Measurements from ENCODE around the gene TMEM106B.

TMEM106B gene

GRCh38 chr7:12220389-12221046, 9.4 kb downstream of the TMEM106B start (continued):
- no peak for TF ChIP-seq ZNF184 (tag by site-specific recombination; IDR thresholded peaks at IDR 0.05)
- TF ChIP-seq ZNF529 (tag by site-specific recombination; IDR thresholded peaks at IDR 0.05; ENCODE audit: insufficient replicate concordance): no peak
- TF ChIP-seq ZFHX2 (tag by site-specific recombination; conservative IDR thresholded peaks at IDR 0.05): no peak
- no peak for TF ChIP-seq ZNF664 (tag by site-specific recombination; IDR thresholded peaks at IDR 0.05)

- ChIA-PET CTCF (no interaction called here), POLR2A (no interaction called here)
- Histone ChIP-seq H3K27ac (ENCODE audit: extremely low read depth, low read depth, low read length) (no peak overlapping the region), H3K4me1 (ENCODE audit: control insufficient read depth, insufficient read depth, low read length) (no peaks in the 10 kb centered on the region), H3K36me3 (ENCODE audit: control insufficient read depth in 2 of 2, insufficient read depth in 1 of 2, low read length in 2 of 2) (peaks cover 21 to 24% of the 10 kb centered on the region in 2 experiments), H3K9me3 (ENCODE audit: control insufficient read depth, insufficient read depth, low read depth, low read length) (no peaks in the 10 kb centered on the region), H3K4me3 (ENCODE audit: low read depth, low read length) (no peak overlapping the region)
- TF ChIP-seq ZNF146 (tag by site-specific recombination; IDR thresholded peaks at IDR 0.05): no peak
- no peak for TF ChIP-seq ZNF132 (tag by site-specific recombination; IDR thresholded peaks at IDR 0.05; ENCODE audit: borderline replicate concordance)
- no peak for TF ChIP-seq SCRT2 (tag by site-specific recombination; IDR thresholded peaks at IDR 0.05)
- no peak for TF ChIP-seq ZBTB6 (tag by site-specific recombination; IDR thresholded peaks at IDR 0.05)
- no peak for TF ChIP-seq ZBTB7A (tag by site-specific recombination; IDR thresholded peaks at IDR 0.05; ENCODE audit: low read depth)
- TF ChIP-seq ZIC2 (tag by site-specific recombination; IDR thresholded peaks at IDR 0.05): no peak
- TF ChIP-seq IKZF3 (tag by site-specific recombination; IDR thresholded peaks at IDR 0.05): no peak
- no peak for TF ChIP-seq CTCF (tag by site-specific recombination; IDR thresholded peaks at IDR 0.05)
- no peak for TF ChIP-seq SALL2 (tag by site-specific recombination; IDR thresholded peaks at IDR 0.05; ENCODE audit: borderline replicate concordance)
- TF ChIP-seq HOXA7 (CRISPR knock-in tag; IDR thresholded peaks at IDR 0.05; ENCODE audit: borderline replicate concordance): no peak
- TF ChIP-seq ZNF366 (tag by site-specific recombination; conservative IDR thresholded peaks at IDR 0.05): no peak
- TF ChIP-seq HIC1 (tag by site-specific recombination; IDR thresholded peaks at IDR 0.05): no peak
- no peak for TF ChIP-seq ZNF529 (tag by site-specific recombination; IDR thresholded peaks at IDR 0.05; ENCODE audit: insufficient replicate concordance)
Observed at GRCh38 chr7:12221414-12221813, 10.3 kb downstream of the TMEM106B start.

GRCh38 chr7:12222889-12223579, 11.9 kb downstream of the TMEM106B start:
- H3K4me1 ChIP-seq (ENCODE audit: control insufficient read depth, insufficient read depth, low read length): no peaks in the 10 kb centered on the region
- no peak overlapping the region for H3K27ac ChIP-seq (ENCODE audit: extremely low read depth, low read depth, low read length)
- peaks cover 14 to 27% of the 10 kb centered on the region in 2 experiments for H3K36me3 ChIP-seq (ENCODE audit: control insufficient read depth in 2 of 2, insufficient read depth in 1 of 2, low read length in 2 of 2)
- ChIA-PET CTCF (no interaction called here), POLR2A (no interaction called here)
- TF ChIP-seq ZNF529 (tag by site-specific recombination; IDR thresholded peaks at IDR 0.05; ENCODE audit: insufficient replicate concordance) (no peak), ZNF585B (tag by site-specific recombination; IDR thresholded peaks at IDR 0.05) (no peak), ZNF274 (IDR thresholded peaks at IDR 0.05; ENCODE audit: low read length) (no peak), ZNF274 (tag by site-specific recombination; IDR thresholded peaks at IDR 0.05; ENCODE audit: borderline replicate concordance) (no peak), ZNF354C (tag by site-specific recombination; IDR thresholded peaks at IDR 0.05; ENCODE audit: borderline replicate concordance, low read depth) (no peak), ZNF16 (tag by site-specific recombination; IDR thresholded peaks at IDR 0.05; ENCODE audit: low read depth) (no peak), ZNF449 (tag by site-specific recombination; IDR thresholded peaks at IDR 0.05) (no peak), GLI4 (tag by site-specific recombination; IDR thresholded peaks at IDR 0.05) (no peak), ZNF664 (tag by site-specific recombination; IDR thresholded peaks at IDR 0.05) (no peak), ZBTB20 (tag by site-specific recombination; IDR thresholded peaks at IDR 0.05) (no peak), ZNF426 (tag by site-specific recombination; IDR thresholded peaks at IDR 0.05) (no peak), ZNF555 (tag by site-specific recombination; conservative IDR thresholded peaks at IDR 0.05) (no peak), ZNF837 (tag by site-specific recombination; IDR thresholded peaks at IDR 0.05) (no peak)
- no peaks in the 10 kb centered on the region for H3K9me3 ChIP-seq (ENCODE audit: control insufficient read depth, insufficient read depth, low read depth, low read length)
- H3K4me3 ChIP-seq (ENCODE audit: low read depth, low read length): no peak overlapping the region
